ENCODE data around the gene MORC2.
A peak's percentile ranks its signal among the peaks of the same experiment; 100 is the strongest.

Gene MORC2

DNA sequence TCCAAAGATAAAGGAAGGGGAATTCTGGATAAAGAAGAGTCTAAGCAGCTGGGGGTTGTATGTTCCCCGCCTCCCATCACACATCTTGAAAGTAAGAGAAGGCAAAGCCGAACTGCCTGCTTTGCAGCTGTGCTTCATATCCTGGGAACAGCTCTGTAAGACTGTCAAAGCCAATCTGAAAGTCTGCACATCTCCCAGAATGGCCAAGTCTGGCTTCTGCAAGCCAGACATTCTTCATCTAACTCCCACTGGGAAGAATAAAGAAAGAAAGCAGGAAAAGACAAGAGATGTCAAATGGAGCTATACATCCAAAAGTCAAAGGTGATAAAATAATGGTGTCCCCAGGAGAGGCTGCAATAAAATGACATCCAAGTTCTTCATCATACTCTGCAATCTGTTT, 15.4 kb downstream of the MORC2 start:
- DNase-seq (ENCODE audit: insufficient read length, low spot score) (no peak), FAIRE-seq (no peak)
- TF ChIP-seq, protein P1, sequence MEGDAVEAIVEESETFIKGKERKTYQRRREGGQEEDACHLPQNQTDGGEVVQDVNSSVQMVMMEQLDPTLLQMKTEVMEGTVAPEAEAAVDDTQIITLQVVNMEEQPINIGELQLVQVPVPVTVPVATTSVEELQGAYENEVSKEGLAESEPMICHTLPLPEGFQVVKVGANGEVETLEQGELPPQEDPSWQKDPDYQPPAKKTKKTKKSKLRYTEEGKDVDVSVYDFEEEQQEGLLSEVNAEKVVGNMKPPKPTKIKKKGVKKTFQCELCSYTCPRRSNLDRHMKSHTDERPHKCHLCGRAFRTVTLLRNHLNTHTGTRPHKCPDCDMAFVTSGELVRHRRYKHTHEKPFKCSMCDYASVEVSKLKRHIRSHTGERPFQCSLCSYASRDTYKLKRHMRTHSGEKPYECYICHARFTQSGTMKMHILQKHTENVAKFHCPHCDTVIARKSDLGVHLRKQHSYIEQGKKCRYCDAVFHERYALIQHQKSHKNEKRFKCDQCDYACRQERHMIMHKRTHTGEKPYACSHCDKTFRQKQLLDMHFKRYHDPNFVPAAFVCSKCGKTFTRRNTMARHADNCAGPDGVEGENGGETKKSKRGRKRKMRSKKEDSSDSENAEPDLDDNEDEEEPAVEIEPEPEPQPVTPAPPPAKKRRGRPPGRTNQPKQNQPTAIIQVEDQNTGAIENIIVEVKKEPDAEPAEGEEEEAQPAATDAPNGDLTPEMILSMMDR (IDR thresholded peaks at IDR 0.05; ENCODE audit: insufficient read depth, missing control alignments), result no peak

DNA sequence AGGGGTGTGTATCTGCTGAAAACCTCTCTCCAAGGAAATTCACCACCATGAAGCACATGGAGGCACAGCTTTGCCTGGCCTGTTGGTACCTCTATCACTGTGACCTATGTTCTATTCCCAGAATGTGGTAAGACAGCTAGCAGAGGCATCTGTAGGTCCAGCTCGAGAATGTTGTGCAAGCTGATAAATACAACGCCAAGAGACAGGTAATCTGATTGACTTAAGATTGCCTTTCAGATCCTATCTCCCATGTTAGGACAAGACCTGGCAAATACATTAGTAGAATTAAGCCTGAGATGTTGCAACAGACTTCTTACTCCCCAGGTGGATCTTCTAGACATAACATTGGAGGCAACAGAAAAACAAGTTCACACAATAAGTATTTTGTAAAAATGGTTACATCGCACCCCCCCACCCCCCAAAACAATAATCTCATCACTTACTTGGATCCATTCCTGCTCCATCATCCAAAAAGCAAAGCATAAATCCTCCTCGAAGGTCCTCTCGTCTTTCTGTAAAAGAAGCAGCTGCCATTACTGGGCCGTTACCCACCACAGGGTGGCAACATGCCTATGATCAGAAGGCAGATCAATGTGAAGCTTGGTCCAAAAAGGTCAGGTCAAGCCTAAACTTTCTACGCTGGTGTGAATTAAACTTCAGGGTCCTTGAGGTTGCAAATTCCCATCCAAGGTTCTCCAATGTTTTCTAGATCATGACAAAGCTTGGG, 18.5 kb downstream of the MORC2 start:
- no peak for FAIRE-seq
- TF ChIP-seq, protein P1 (IDR thresholded peaks at IDR 0.05; ENCODE audit: insufficient read depth, missing control alignments), result no peak

DNA sequence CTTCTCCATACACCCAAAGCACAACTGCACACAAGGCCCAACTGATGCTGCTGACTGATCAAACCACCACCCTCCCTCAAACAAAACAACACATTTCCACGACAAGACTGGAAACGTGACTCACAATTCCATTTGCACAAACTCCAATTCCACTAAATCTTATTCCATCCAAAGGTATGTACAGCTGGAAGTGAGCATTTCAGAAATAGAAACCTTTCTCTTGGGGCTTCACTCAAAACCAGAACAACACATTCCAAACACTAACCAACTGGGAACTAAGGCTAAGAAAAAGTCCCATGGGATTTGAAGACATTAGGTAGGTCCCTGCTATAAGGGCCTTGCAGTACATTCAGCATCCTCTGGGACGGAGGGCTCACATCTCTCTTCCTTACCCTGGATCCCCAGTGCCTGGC, 19.6 kb downstream of the MORC2 start:
- FAIRE-seq, result no peak
- TF ChIP-seq, protein P1 (IDR thresholded peaks at IDR 0.05; ENCODE audit: insufficient read depth, missing control alignments), result no peak
- DNase-seq (ENCODE audit: insufficient read length, low spot score), result no peak

More for the DNA sequence above, 18.5 kb downstream of the MORC2 start:
- DNase-seq (ENCODE audit: insufficient read length, low spot score), result no peak

DNA sequence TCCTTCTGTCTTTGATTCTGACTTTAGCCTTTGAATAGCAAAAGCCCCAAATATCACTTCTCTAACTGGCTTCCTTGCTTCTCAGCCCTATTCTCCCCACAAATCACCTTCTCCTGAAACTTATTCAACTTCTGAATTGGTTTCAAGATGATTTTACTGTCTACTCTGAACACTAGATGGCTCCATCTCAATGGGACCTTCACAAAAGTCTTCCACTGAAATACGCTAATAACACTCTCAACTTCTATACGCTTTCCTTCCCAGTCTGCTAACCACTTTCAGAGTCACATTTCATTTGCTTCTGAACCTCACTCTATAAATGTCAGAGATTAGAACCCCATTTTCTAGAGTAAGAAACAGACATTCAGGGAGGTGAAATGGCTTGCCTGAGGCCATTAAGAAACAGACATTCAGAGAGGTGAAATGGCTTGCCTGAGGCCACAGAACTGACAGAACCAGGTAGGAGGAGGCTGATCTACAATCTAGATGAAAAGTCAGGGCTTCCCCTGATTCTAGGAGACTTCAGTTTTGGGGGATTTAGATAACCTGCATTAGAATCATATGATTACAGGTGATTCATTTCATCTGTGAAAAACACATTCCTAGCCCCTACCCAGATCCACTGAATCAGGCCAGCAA, 20.6 kb downstream of the MORC2 start:
- FAIRE-seq (no peak), DNase-seq (ENCODE audit: insufficient read length, low spot score) (no peak)
- TF ChIP-seq, protein P1 (IDR thresholded peaks at IDR 0.05; ENCODE audit: insufficient read depth, missing control alignments), result peak; percentile 48

DNA sequence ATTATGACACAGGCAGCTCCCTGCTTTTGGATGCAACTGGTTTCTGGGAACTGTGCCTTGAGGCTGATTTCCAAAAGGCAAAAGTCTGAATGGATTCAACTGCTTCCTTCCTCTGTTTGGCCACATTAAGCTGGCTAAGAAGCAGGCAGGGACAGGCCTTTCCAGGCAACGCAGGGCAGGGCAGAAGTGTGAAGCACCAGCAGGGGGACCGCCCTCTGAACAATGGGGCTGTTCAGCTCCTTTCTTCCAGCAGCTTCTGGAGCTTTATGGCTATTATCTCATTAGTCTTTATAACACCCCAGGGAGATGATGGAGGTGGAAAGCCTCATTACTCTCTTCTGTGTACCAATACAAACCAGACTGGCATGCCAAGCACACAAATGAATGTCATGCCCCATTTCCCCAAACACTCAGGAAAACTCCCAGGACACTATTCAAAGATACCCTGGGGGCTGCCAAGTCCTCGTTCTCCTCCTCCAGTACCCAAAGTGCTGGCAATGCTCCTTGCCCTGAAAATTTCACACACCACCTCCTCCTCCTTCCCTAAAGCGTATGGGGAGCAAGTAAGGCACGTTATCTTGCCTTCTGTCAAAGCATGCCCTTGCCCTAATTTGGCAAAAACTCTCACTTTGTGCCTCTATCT, 21.3 kb downstream of the MORC2 start:
- TF ChIP-seq, protein P1 (IDR thresholded peaks at IDR 0.05; ENCODE audit: insufficient read depth, missing control alignments), result peak; percentile 43
- no peak for FAIRE-seq
- DNase-seq (ENCODE audit: insufficient read length, low spot score), result no peak

DNA sequence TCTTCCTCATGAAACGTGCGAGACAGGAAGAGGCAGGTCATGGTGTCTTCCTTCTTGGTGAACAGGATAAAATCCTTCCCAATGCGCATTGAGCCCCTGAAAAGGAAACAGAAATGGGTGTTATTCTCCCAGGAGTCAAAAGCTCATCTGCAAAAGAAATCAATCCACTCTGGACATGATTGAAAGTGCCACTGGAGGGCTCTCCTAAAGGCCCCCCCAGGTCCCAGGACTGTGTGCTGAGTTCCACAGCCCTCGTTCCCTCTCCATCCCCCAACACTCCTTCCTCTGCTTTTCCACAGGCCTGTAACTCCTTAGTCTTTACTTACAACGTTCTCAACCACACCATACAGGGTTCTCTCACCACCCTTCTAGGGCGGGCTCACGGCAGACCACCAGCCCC, 22.2 kb downstream of the MORC2 start:
- TF ChIP-seq, protein P1 (IDR thresholded peaks at IDR 0.05; ENCODE audit: insufficient read depth, missing control alignments), result no peak
- FAIRE-seq (no peak), DNase-seq (ENCODE audit: insufficient read length, low spot score) (no peak)
